Activated CD4-positive, alpha-beta T cell treated with anti-CD3 and anti-CD28 coated beads for 4 hours (primary cell): ENCODE results near the gene NTM.

Experiments
- DNase-seq, 2 donors: peaks; one replicate each; pipeline ENCODE4 v3.0.0-alpha.2; 2020

The NTM gene

GRCh38 chr11:132131047-132131446 lies 760.6 kb downstream of the NTM start:
- DNase-seq, result no peak

GRCh38 chr11:132131961-132132360 lies 761.5 kb downstream of the NTM start:
- no peak for DNase-seq

- no peak for DNase-seq
Observed at GRCh38 chr11:132134322-132134721, 763.9 kb downstream of the NTM start.

GRCh38 chr11:132137289-132137980 lies 767.0 kb downstream of the NTM start:
- DNase-seq, result no peak

- no peak for DNase-seq
Observed at GRCh38 chr11:132137981-132138313, 767.5 kb downstream of the NTM start.

GRCh38 chr11:132139181-132139580 lies 768.8 kb downstream of the NTM start:
- no peak for DNase-seq

GRCh38 chr11:132140056-132140455 lies 769.6 kb downstream of the NTM start:
- no peak for DNase-seq

GRCh38 chr11:132142121-132142520 lies 771.7 kb downstream of the NTM start:
- no peak for DNase-seq

GRCh38 chr11:132142554-132142953 lies 772.1 kb downstream of the NTM start:
- no peak for DNase-seq

GRCh38 chr11:132147464-132147863 lies 777.0 kb downstream of the NTM start:
- DNase-seq, result no peak

- DNase-seq, result no peak
Observed at GRCh38 chr11:132154781-132155180, 784.4 kb downstream of the NTM start.

GRCh38 chr11:132158091-132158490 lies 787.7 kb downstream of the NTM start:
- no peak for DNase-seq

- no peak for DNase-seq
Observed at GRCh38 chr11:132158696-132159095, 788.3 kb downstream of the NTM start.

GRCh38 chr11:132161403-132162078 lies 791.1 kb downstream of the NTM start:
- DNase-seq, result no peak

- no peak for DNase-seq
Observed at GRCh38 chr11:132168344-132168981, 798.0 kb downstream of the NTM start.

- DNase-seq, result no peak
Observed at GRCh38 chr11:132171031-132171430, 800.6 kb downstream of the NTM start.

GRCh38 chr11:132174362-132175255 lies 804.2 kb downstream of the NTM start:
- no peak for DNase-seq

- DNase-seq, result no peak
Observed at GRCh38 chr11:132177106-132177505, 806.7 kb downstream of the NTM start.

- DNase-seq, result no peak
Observed at GRCh38 chr11:132184079-132184478, 813.7 kb downstream of the NTM start.

GRCh38 chr11:132185726-132186592 lies 815.5 kb downstream of the NTM start:
- no peak for DNase-seq

GRCh38 chr11:132186699-132187098 lies 816.3 kb downstream of the NTM start:
- no peak for DNase-seq

- DNase-seq, result no peak
Observed at GRCh38 chr11:132187386-132187785, 817.0 kb downstream of the NTM start.
